G401 (cell line): ENCODE data around the gene COX4I1. TPM values are rescaled to one million over a fixed set of nuclear protein-coding genes. Genes with fewer than 3 reads are reported as not detected.

Experiments
- DNase-seq: peaks from one replicate; pipeline ENCODE4 v3.0.0-alpha.2; 2015; ENCODE audit warnings: low spot score
- in situ Hi-C: cut with HindIII; loops from 2 replicates; pipeline ENCODE4 v1.10.0; 2016; ENCODE audit warnings: low sequenced_read_pairs, mixed read lengths
- total RNA-seq: library from RNA; depleted of rRNA; stranded (reverse); fragments of >200 nt; shearing (Covaris generic); gene quantifications from 2 replicates; pipeline ENCODE4 v1.2.3, GENCODE V29; 2014

Gene COX4I1
- total RNA-seq, 1 experiment from 2014 or later: 695 TPM

DNA sequence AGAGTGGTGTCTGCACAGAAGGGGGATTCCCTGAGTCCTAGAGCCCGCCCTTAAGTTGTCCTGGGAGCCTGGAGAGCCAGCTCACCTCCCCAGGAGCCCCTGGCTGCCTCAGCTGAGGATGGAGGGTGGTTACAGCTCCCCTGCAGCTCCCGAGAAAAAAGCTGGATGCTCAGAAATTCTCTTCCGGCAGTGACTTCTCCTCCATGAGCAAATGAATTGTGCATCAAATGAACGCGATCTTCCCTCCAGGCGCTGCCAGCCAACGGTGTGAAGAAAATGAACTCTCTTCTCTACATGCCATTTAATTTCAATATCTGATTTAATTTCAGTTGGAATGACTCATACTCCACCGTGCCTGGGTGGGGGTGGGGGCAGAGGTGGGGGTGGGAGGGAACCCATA is 34.3 kb upstream of the COX4I1 start:
- in situ Hi-C loops: no loop called here

DNA sequence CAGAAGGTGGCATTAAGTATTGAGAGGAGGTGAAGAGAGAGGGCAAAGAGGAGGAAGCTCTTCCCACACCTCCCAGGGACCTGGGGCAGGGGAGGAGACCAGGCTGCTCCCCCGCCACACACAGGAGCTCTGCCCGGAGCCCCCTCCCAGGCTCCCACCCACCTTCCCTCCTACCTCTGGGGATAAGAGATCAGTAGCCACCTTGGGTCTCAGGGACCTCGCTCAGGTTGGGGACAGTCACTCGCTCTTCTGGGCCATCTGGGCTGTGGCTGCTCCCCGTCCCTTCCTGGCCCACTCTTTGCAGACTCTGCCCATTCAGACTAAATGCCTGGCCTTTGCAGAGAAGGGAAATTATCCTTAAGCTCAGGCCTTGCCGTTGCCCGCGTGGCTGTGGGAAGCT is 33.7 kb upstream of the COX4I1 start:
- no peak for DNase-seq
- in situ Hi-C loops: no loop called here

More for the DNA sequence above, 34.3 kb upstream of the COX4I1 start:
- no peak for DNase-seq

DNA sequence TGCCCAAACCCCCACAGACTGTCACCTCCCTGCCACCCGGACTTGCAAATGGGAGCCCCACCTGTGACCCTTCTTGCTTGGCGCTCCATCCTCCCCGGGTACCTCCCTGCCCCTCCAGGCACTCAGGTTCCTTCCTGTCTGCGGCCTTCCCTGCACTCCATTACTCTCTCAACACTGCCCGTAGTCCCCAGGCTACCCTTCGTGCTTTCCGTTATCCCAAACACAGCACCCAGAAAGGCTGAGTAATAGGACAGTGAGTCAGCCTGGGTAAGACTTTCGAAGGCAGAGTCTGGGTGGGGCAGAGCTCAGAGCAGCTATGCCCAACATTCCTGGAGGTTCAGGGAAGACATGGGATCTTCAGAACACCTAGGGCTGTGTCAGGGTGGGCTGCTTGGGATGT is 32.0 kb upstream of the COX4I1 start:
- in situ Hi-C loops: no loop called here
- DNase-seq: no peak

DNA sequence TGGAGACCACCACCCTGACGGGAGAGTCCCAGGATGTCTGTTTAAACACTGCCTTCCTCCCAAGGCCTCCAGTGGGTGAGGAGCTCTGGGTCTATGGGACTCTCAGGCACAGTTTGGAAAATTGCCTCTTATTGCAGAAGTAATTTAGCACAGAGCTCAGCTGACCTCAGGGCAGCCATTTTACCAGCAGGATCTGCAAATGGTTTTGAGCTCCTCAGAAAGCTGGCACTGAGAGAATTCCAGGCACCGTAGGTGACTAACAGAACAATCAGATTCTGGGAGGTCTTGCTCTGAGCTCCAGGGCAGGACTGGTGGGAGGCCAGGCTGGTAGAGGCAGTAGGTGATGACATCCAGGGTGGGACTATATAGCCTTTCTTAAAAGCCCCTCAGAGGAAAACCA is 31.3 kb upstream of the COX4I1 start:
- in situ Hi-C loops: no loop called here
- DNase-seq: no peak

DNA sequence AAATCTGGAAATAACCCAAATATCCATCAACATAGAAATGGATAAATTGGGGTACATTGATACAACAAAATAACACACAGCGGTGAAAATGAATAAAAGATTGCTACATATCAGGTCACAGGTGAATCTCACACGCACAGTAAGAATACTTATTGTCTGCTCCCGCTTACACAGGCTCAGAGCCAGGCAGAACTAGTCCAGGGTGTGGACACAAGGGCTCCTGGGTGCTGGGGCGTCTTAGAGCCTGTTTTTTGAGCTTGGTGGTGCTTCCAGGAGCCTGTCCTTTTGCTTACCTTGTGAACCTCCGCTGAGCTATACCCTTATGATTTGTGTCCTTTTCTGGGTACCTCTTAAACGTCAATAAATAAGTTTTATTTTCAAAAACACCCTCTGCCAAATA is 28.8 kb upstream of the COX4I1 start:
- no peak for DNase-seq
- in situ Hi-C loops: no loop called here

DNA sequence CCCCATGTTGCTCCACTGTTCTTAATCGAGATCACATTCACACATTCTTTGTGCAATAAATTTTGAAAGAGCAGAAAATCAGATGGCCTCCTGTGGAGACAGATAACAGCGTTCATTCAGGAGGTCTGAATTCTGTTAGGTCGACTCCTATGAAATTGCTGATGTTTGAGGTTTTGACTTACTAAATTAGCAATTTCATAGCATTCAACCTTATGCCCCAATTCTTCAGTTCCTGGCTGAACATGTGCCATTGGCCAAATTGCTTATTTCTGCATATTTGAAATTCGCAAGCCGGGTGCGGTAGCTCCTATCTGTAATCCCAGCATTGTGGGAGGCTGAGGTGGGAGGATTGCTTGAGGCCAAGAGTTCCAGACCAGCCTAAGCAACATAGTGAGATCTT is 26.5 kb upstream of the COX4I1 start:
- DNase-seq: no peak
- in situ Hi-C loops: no loop called here

DNA sequence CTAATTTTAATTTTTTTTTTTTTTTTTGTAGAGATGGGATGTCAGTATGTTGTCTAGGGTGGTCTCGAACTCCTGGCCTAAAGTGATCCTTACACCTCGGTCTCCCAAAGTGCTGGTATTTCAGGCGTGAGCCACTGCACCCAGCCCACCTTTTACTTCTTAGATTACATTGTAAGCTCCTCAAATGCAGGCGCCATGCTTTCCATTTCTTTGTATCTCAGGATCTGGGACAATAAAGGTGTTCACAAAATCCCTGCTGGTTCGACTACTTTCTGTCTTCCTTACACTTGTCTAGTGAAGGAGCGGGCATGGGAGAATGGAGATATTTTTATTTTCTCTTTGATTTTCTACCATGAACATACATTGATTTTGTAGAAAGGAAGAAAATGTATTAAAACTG is 25.4 kb upstream of the COX4I1 start:
- no peak for DNase-seq
- in situ Hi-C loops: no loop called here

DNA sequence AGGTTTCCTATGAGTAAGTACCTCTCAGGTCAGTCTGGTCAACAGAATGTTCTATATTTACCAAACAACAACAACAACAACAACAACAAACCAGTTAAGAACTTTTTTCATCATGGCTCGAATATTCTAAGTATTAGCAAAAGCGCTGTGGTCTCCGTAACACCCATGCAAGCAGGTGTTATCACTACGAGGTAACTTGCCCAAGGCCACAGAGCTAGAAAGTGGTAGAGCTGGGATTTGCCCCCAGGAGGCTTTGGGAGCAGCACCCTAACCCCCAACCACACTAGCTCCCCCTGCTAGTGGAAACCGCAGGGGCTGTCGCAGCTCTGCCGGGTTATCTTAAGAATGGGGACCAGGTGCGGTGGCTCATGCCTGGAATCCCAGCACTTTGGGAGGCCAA is 24.7 kb upstream of the COX4I1 start:
- in situ Hi-C loops: no loop called here
- DNase-seq: no peak

DNA sequence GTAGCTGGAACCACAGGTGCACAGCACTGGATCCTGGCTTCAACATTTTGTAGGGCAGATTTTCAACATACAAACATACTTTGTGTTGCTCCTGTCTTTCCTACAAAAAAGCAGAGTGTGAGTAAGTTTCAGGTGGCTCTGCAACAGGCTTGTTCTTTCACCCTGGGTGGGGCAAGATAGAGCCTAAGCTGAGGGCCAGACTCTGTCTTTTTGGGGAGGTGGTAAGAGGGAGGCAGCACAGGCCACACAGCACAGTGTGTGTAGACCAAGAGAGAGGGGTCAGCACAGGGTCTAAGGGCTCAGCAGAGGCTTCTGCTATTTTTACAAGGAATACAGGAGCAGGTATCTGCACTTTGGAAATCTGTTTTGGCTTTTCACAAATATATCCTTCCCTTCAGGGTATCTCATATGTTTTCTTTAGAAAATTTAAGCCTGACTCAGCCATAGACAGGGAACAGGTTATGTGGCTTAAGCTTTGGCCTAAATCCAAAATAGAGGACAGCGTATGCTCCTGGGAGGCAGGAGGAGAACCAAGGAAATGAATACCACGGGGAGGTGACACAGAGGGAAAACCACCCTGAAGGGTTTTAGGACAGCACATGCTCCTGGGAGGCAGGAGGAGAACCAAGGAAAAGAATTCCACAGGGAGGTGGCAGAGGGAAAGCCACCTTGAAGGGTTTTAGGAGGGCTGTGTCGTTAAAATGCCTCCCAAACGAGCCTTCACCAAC is 21.7 kb upstream of the COX4I1 start:
- in situ Hi-C loops: no loop called here
- no peak for DNase-seq

DNA sequence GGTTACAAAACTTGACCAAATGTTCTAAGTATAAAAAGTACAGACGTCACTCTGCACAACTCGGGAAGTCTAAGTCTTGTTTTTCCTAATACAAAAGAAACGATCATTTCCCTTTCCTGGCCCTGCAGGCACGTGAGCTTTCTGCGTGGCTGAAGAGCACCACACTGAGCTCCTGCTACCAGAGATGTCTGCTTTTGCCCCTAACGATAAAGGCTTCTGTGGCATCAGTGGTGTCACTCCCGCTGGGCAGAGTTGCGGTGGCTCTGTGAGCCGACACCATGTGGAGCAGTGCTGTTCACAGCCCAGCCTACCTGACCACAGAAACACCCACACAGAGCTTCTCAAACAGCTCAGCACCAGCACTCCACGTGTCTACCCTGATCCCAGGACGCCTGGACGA is 20.6 kb upstream of the COX4I1 start:
- DNase-seq: no peak
- in situ Hi-C loops: no loop called here

DNA sequence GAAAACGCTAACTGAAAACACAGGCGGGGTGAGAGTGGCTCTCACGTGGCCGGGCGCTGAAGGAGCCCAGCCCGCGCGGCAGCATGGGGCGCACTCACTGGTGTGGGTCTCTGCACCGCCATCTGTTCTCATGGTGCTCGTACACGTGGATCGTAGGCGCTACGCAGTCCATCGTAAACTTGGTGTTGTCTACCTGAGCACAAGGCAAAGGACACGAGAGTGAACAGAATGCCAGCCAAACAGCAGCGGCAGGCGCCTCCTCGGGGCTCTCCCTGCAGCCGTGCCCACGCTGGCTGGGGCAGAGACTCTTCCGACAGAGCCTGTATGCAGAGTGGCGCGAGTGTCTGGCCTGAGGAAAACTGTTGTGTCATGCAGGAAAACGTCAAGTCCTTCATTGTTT is 19.2 kb upstream of the COX4I1 start:
- DNase-seq: no peak
- in situ Hi-C loops: no loop called here

DNA sequence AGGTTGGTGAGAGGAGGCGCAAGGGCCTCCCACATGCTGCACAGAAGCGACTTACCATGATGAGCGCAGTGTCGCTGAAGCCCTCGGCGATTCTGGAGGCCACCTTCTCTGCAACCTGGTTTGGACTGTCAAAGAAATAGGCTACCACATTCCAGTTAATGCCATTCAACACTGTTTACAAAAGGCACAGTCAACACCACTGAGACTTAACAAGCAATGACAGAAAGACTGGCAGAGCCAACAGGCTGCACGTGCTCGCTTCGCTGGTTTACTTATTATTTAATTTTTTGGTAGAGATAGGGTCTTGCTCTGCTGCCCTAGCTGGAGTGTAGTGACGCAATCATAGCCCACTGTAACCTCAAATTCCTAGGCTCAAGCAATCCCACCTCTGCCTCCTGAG is 18.3 kb upstream of the COX4I1 start:
- in situ Hi-C loops: no loop called here
- DNase-seq: no peak

DNA sequence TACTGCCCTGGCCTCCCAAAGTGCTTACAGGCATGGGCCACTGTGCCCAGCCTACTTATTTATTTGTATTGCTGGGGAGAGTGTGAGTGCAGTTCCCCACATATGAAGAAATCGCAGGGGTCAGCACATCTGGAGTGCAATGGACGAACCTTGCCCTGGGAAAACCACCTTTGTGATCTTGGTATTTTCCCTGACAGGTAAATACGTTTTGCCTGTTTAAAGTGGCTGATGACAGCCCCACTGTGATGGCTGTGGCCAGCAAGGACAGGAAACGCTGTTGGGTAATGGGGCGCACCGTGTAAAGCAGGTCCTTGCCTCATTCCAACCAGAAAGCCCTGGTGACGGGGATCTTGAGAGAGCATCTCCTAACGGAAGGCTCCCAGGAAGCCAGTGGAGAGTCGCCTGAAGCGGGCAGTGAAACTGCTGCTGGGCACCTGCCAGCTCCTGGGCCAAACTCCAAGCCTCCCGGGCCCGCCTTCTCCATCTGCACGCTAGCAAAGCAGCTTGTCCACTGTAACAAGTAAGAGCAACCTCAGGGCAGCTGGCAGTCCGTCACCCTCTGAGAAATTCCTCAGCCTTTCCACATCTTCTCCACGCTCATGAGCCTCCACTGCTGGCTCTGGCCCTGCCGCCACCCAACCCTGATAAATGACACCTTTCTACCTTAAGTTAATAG is 17.7 kb upstream of the COX4I1 start:
- peak; percentile 87 for DNase-seq
- in situ Hi-C loops: no loop called here

DNA sequence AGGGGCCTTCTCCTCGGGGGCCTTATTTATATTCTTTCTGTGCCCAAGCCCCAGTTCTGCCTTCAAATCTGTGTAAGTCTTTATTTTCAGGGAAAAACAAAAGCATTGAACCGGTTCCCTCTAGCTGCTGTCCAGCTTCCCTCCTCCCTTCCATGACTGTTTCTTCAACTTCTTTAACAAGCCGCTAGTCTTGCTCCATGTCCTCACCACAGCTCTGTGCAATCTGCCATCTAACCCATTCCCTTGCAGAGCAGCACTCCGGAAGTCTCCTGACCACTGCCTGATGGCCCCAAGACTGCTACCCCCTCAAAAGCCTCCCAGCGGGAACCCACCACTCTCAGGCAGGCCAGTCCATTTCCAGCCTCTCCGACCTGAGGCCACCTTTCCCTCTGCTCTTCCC is 17.0 kb upstream of the COX4I1 start:
- DNase-seq: no peak
- in situ Hi-C loops: no loop called here

DNA sequence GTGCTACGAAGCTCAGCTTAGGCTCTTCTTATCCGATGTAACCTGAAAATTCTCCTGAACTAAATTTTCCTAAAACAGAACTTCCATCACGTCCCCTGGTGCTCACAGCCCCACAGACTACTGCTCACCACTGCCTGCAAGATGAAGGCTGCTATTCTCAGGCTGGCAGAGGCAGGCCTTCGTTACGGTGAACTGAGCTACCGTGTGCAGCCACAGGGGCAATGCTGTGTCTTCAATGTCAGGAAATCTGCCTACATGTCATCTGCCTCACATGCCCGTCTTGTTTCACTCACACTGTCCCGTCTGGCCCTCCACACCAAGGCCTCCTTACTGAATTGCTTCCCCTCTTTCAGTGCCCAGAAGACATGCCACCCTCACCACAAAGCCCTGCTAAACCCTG is 16.1 kb upstream of the COX4I1 start:
- no peak for DNase-seq

DNA sequence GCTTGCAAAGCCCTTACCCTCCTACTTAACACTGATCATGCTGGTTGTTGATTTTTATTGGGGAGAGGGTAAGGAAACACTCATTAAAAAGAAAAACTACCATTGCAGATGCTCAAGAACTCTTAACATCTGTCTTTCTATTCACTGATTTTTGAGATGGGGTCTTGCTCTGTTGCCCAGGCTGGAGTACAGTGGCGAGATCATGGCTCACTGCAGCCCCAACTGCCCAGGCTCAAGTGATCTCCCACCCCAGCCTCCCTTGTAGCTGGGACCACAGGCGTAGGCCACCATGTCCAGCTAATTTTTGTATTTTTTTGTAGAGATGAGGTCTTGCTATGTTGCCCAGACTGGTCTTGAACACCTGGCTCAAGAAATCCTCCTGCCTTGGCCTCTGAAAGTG is 14.7 kb upstream of the COX4I1 start:
- no peak for DNase-seq
- in situ Hi-C loops: no loop called here

More for the DNA sequence above, 16.1 kb upstream of the COX4I1 start:
- in situ Hi-C loops: no loop called here

DNA sequence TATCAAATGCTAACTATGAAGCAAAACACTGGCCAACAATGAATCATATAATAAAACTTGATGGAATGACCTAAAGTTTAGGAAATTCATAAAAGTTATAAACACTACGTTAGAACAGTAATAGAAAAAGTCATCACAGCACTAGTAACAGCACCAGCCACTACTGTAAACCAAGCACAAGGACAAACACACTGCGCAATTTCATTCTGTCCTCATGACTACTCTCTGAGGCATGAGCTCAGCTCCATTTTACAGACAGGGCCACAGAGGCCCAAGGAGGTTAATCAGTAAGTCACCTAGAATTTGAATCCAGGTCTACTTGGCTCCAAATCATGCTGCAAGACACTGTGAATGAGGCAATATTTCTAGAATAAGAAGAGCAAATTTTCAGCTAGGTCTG is 13.6 kb upstream of the COX4I1 start:
- in situ Hi-C loops: no loop called here
- no peak for DNase-seq

DNA sequence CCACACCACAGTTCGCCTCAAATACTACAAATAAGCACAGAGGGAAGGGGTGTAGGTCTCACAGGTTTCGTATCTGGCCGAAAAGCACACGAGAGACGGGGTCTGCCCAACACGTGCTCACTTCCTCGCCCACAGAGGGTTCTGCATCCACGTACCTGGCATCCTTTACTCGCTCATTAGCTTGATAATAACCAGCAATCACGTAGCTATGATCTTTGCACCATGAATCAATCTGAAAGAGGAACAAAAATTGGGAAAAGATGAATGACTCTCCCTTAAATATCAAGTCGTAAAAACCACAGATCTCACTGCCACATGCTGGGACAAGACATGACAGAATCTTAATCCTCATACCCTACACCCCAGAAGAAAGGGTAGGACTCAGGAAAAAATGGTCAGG is 10.7 kb upstream of the COX4I1 start:
- in situ Hi-C loops: no loop called here
- no peak for DNase-seq

DNA sequence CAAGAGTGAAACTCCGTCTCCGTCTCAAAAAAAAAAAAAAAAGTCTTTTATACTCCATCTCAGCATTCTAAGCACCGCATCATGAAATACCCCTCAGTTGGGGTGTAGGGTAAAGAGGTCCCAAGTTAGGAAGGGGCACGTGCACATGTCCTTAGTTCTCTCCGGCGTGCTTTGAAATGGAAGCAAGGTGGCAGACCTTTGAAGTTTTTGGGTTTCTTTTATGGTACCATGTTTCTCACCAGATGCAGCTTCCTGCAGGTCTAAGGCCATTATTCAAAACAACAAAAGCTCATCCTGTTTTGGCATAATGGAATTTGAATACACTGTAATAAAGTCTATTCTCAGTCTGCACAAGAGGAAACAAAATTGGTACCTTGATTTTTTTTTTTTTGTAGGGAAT is 9.7 kb upstream of the COX4I1 start:
- DNase-seq: no peak
- in situ Hi-C loops: no loop called here

DNA sequence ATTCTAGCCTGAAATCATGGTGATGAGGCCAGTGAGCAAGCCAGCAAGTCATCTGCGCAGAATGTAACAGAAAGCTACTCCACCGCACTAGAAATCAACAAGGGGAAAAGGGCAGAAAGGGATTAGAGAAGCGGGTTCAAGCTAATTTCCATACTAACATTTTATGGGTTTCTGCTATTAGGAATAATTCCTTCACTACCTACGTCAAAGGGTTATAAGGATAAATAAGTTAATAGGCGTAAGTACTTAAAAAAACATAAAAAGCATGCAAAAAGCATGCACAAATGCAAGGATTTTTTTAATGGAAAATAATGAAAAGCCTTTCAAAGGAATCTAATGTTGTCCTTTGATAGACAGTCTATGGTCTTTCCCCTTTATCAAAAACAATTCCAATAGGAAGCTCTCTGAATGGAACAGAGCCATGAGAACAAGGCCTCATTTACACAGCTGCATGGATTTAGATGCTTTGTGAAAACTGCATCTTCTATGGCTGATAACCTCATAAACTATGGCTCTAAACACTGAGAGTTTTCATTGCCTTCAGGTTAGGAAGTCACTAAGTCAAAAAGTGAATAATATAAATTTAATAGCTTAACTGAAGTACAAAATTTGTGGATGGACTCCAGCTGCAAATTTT is 5.7 kb upstream of the COX4I1 start:
- in situ Hi-C loops: no loop called here

DNA sequence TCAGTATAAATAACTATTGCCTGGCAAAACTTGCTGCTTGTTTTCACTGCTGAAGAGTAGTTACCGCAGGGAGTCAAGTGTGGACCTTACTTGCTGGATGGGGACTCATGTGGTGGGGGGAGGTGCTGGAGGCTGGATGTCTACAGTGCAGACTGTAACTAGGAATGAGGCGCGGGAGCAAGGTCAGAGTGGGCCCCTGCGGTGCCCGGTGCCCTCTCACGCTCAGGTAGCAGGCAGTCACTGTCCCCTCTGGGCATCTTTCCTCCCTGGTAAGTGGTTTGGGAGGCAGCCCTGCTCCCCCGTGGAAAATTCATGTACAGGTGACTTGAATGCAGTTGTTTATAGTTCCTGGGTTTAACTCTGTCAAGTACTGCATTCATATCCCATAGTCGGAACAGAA is 4.8 kb upstream of the COX4I1 start:
- no peak for DNase-seq

More for the DNA sequence above, 5.7 kb upstream of the COX4I1 start:
- DNase-seq: no peak

More for the DNA sequence above, 4.8 kb upstream of the COX4I1 start:
- in situ Hi-C loops: no loop called here
